ENCODE measurements around the gene RPL4. TPM values are rescaled to one million over a fixed set of nuclear protein-coding genes. Genes with fewer than 3 reads are reported as not detected.
"Not testable (repeated sequence)": the region's sequence is repeated elsewhere in the genome, so short reads cannot be mapped to it uniquely, and the experiment has no call there.

The RPL4 gene
- total and polyA plus RNA-seq, 10 of the 15 experiments (the other 5 are each of a cell fraction or from before 2014, with no cell fraction given), result 2,004 to 8,888 (median 4,667) TPM

DNA sequence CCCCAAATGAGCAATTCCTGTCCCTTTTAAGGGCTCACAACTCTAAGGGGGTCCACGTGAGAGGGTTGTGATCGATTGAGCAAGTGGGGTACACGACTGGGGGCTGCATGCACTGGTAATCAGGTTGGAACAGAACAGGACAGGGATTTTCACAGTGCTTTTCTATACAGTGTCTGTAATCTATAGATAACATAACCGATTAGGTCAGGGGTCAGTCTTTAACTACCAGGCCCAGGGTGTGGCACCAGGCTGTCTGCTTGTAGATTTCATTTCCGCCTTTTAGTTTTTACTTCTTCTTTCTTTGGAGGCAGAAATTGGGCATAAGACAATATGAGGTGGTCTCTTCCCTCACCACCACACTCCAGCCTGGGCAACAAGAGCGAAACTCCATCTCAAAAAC lies 39.4 kb downstream of the RPL4 start:
- RAD21 ChIA-PET (ENCODE audit: unreplicated experiment); SMC1A ChIA-PET (ENCODE audit: uncharacterized antibody, unreplicated experiment); H3K4me3 ChIP-seq; H3K27ac ChIP-seq (ENCODE audit: control insufficient read depth, insufficient read depth); in situ Hi-C loops (cut with MboI); POLR2A ChIA-PET; H3K9ac ChIP-seq (ENCODE audit: control insufficient read depth, insufficient read depth, low read length); H3K4me2 ChIP-seq (ENCODE audit: control insufficient read depth, insufficient read depth); H3K9me3 ChIP-seq (replicated peaks; ENCODE audit: control insufficient read depth, insufficient read depth, low read length); H3K27me3 ChIP-seq (replicated peaks in 1 of 2; ENCODE audit: control insufficient read depth in 2 of 2, insufficient read depth in 2 of 2, low read length in 1 of 2); H2AFZ ChIP-seq (ENCODE audit: control insufficient read depth, low read depth, low read length); DNase-seq (ENCODE audit: low read depth, low spot score); H4K20me1 ChIP-seq (ENCODE audit: control insufficient read depth, insufficient read depth); CTCF ChIA-PET; H3K79me2 ChIP-seq (ENCODE audit: control insufficient read depth, insufficient read depth, low read length); FAIRE-seq; H3K4me1 ChIP-seq (ENCODE audit: control insufficient read depth, insufficient read depth, low read length); ATAC-seq; intact Hi-C loops (cut with micrococcal nuclease; ENCODE audit: unreplicated experiment); BruUV-seq (replicated peaks): not testable (repeated sequence)
- WGBS (ENCODE audit: insufficient coverage, insufficient replicate concordance, low lambda C conversion rate, missing lambda C conversion rate), result 92% methylated on average over 6 of the region's 6 CpGs
- peaks cover 0 to 13% of the 10 kb centered on the region in 2 experiments for H3K36me3 ChIP-seq (ENCODE audit: control insufficient read depth in 2 of 2, insufficient read depth in 2 of 2, low read length in 1 of 2)

GRCh38 chr15:66462627-66463026 lies 42.0 kb downstream of the RPL4 start:
- ChIA-PET POLR2A (interaction anchor here (0.6 kb wide), 2 partner anchors 8 to 42 kb away, joined by 4 read pairs; no protein-coding TSS in a partner anchor), SMC1A (ENCODE audit: uncharacterized antibody, unreplicated experiment) (interaction anchor here (0.7 to 1.3 kb wide), 2 partner anchors 10 to 1568 kb away, joined by 4 read pairs; no protein-coding TSS in a partner anchor), CTCF (interaction anchor here (0.6 kb wide), 1 partner anchor 1656 kb away, joined by 3 read pairs; no protein-coding TSS in a partner anchor), RAD21 (ENCODE audit: unreplicated experiment) (no interaction called here)
- intact Hi-C loops (cut with micrococcal nuclease; ENCODE audit: unreplicated experiment), result no loop called here
- Histone ChIP-seq H3K27ac (ENCODE audit: control insufficient read depth, insufficient read depth) (no peak overlapping the region), H3K4me2 (ENCODE audit: control insufficient read depth, insufficient read depth) (no peak overlapping the region), H3K36me3 (ENCODE audit: control insufficient read depth in 2 of 2, insufficient read depth in 2 of 2, low read length in 1 of 2) (peaks cover 0 to 20% of the 10 kb centered on the region in 2 experiments), H3K9me3 (replicated peaks; ENCODE audit: control insufficient read depth, insufficient read depth, low read length) (no peaks in the 10 kb centered on the region), H4K20me1 (ENCODE audit: control insufficient read depth, insufficient read depth) (no peaks in the 10 kb centered on the region), H3K27me3 (replicated peaks in 1 of 2; ENCODE audit: control insufficient read depth in 2 of 2, insufficient read depth in 2 of 2, low read length in 1 of 2) (no peaks in the 10 kb centered on the region), H3K79me2 (ENCODE audit: control insufficient read depth, insufficient read depth, low read length) (no peaks in the 10 kb centered on the region), H3K9ac (ENCODE audit: control insufficient read depth, insufficient read depth, low read length) (no peak overlapping the region), H2AFZ (ENCODE audit: control insufficient read depth, low read depth, low read length) (no peak overlapping the region), H3K4me1 (ENCODE audit: control insufficient read depth, insufficient read depth, low read length) (no peaks in the 10 kb centered on the region), H3K4me3 (no peak overlapping the region)
- TF ChIP-seq BHLHE40 (IDR thresholded peaks at IDR 0.05; ENCODE audit: borderline replicate concordance in 1 of 2, low read depth in 2 of 2, low read length in 1 of 2) (no peak), PKNOX1 (IDR thresholded peaks at IDR 0.05) (no peak), FOXM1 (IDR thresholded peaks at IDR 0.05; ENCODE audit: low read depth, low read length) (no peak), NFXL1 (IDR thresholded peaks at IDR 0.05; ENCODE audit: borderline replicate concordance) (no peak), RFX5 (IDR thresholded peaks at IDR 0.05; ENCODE audit: low read depth, low read length) (no peak)
- BruUV-seq (replicated peaks), result no TSS peak
- in situ Hi-C loops (cut with MboI), result no loop called here
- DNase-seq (ENCODE audit: low read depth, low spot score) (no peak), FAIRE-seq (no peak), ATAC-seq (no peak)
- WGBS (ENCODE audit: insufficient coverage, insufficient replicate concordance, low lambda C conversion rate, missing lambda C conversion rate), result 88% methylated on average over 4 of the region's 4 CpGs

Measured in GM12878 (cell line).